Peyer's patch (tissue), 4 donors: ENCODE measurements around the gene SH2D5.

Experiments used
- CTCF ChIP-seq, 6 experiments: fragments of 450-650 bp in 4 of 6; fragments of 200-600 bp in 2 of 6; sonication (generic) in 1 of 6; IDR thresholded peaks; one replicate each; pipeline ENCODE4 v1.5.1; 2017 to 2019; ENCODE audit warnings: antibody characterized with exemption in 6 of 6, mild to moderate bottlenecking in 3 of 6, moderate library complexity in 1 of 6
- POLR2A ChIP-seq, 2 donors: fragments of 450-650 bp; IDR thresholded peaks; one replicate each; pipeline ENCODE4 v1.5.1; 2017; ENCODE audit warnings: antibody characterized with exemption in 2 of 2, mild to moderate bottlenecking in 2 of 2, moderate library complexity in 2 of 2

- TF ChIP-seq CTCF (IDR thresholded peaks at IDR 0.05) (no peak), POLR2A (IDR thresholded peaks at IDR 0.05) (no peak)
Observed at GRCh38 chr1:20719871-20720620, 12.5 kb downstream of the SH2D5 start.
